Measurements from ENCODE around the gene PARD3.

DNA sequence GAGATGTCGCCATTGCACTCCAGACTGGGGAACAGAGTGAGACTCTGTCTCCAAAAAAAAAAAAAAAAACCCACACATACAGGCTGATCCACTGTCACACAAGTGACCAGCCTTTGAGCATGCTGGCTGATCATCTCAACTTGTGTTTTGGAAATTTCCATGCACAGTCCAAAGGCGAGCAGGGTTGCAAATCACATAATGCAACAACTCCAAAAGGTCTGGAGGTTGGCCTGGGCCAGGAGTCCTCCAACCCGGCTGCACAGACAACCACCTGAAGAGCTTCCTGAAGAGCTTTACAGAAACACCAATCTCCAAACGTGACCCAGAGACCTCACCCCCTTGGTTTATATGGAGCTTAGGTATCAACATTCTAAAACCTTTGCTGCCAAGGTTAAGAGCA, 16.4 kb downstream of the PARD3 start:
- TF ChIP-seq, protein P1, sequence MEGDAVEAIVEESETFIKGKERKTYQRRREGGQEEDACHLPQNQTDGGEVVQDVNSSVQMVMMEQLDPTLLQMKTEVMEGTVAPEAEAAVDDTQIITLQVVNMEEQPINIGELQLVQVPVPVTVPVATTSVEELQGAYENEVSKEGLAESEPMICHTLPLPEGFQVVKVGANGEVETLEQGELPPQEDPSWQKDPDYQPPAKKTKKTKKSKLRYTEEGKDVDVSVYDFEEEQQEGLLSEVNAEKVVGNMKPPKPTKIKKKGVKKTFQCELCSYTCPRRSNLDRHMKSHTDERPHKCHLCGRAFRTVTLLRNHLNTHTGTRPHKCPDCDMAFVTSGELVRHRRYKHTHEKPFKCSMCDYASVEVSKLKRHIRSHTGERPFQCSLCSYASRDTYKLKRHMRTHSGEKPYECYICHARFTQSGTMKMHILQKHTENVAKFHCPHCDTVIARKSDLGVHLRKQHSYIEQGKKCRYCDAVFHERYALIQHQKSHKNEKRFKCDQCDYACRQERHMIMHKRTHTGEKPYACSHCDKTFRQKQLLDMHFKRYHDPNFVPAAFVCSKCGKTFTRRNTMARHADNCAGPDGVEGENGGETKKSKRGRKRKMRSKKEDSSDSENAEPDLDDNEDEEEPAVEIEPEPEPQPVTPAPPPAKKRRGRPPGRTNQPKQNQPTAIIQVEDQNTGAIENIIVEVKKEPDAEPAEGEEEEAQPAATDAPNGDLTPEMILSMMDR (IDR thresholded peaks at IDR 0.05) = no peak
- no peak for TF ChIP-seq POLR2AphosphoS5 (IDR thresholded peaks at IDR 0.05)
- TF ChIP-seq POLR2A (IDR thresholded peaks at IDR 0.05) = no peak
- no peak for TF ChIP-seq EP300 (IDR thresholded peaks at IDR 0.05; ENCODE audit: low read depth)
